ENCODE data around the gene HAPLN3.

Gene HAPLN3

DNA sequence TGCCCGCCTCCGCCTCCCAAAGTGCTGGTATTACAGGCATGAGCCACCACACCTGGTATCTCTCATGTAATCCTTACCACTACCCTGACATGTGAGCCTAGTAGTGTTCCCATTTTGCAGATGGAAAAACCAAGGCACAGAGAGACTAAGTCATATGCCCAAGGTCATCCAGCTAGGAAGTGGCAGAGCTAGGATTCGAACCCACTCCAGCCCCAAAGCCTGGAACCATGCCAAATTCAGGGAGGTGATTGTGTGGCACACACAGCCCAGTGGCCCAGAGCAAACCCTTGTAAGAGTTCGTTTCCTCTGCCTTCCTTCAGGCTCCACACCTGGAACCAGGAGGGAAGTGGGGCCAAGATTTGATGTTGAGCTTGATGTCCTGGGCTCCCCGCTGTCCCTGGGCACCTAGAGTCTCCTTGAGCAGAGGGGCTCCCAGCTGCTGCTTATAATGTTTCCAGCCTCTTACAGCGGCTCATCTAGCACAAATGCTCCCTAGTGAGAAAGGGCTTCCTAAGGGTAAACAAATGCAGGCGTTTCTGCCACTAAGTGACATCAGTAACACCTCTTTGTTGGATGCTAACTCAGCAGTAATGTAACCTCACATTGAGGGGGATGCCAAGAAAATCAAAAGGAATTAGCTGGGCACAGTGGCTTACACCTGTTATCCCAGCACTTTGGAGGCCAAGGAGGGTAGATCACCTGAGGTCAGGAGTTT is 3.6 kb downstream of the HAPLN3 start:
- DNase-seq = no peak

DNA sequence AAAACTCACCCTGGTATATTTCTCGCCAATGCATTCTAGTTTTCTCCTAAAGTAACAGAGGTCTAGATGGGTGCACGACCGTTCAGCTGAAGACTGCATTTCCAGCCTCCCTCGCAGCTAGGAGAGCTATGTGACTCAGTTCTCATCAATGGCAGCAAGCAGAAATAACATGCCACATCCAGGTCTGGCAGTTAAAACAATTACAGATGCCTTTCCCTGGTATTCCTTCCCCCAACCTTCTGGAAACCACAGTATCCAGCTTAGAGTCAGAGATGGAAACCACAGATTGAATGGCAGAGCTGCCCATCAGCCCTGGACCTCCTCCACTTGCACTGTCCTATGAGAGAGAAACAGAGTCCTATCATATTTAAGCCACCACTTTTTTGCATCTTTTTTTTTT is 4.8 kb downstream of the HAPLN3 start:
- DNase-seq = no peak

GRCh38 chr15:88888719-88889118 is 6.6 kb downstream of the HAPLN3 start:
- no peak for DNase-seq

GRCh38 chr15:88887068-88887580 is 8.2 kb downstream of the HAPLN3 start:
- DNase-seq = no peak

- no peak for DNase-seq
Measured at GRCh38 chr15:88882785-88883184, 12.6 kb downstream of the HAPLN3 start.

DNA sequence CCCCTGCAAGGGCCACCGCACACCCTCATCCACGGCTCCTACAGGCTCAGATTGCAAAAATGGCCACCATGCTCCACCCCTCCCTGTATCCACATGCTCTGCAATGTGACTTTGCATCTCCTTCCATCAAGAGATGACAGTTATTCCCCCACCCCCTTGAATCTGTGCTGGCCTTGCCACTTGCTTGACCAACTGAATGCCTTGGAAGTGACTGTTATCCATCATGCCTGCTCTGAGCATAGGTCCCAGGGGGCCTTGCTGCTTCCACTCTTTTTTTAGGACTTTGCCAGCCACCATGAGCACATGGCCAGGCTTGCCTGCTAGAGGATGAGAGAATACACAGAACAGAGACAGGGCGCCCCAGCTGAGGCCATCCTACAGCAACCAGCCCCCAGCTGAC is 13.6 kb downstream of the HAPLN3 start:
- DNase-seq = no peak

GRCh38 chr15:88880944-88881740 is 14.2 kb downstream of the HAPLN3 start:
- no peak for DNase-seq

- DNase-seq = no peak
Measured at GRCh38 chr15:88878720-88879184, 16.6 kb downstream of the HAPLN3 start.

DNA sequence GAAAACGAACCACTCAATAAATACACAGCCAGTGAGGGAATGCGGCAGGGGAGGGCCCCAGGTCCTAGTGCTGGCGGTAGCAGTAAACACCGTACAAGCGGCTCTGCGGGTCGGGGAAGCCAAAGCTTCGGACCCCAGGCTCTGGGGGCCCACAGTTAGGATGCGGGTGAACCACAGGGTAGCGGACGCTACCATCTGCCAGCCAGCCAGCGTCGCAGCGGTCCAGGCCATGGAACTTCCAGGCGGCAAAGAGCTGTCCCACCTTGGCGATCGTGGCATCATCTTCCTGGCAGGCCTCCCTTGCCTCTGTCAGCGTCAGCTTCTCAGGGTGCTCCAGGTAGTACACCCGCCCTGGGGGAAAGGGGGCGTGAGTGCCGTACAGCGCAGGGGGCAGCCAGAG is 17.4 kb downstream of the HAPLN3 start:
- DNase-seq = no peak

DNA sequence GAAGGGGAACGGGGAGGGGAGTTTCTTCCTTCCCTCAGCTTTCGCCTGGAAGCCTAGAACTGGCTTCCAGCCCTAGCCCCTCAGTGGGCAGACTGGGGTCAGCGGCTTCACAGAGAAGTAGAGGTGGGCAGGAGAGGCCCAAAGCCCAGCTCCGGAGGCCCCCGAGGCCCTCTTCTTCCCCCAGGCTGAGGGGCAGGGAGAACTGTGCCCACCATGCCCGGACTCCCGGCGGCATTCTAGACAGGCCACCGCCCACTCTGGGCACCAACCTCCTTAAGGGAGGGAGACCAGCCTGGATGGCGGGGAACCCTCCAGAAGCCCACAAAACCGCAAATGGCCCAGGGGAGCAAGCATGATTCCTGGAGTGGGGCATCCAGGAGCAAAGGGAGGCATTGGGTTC is 17.9 kb downstream of the HAPLN3 start:
- DNase-seq = no peak

GRCh38 chr15:88876573-88876972 is 18.8 kb downstream of the HAPLN3 start:
- no peak for DNase-seq

DNA sequence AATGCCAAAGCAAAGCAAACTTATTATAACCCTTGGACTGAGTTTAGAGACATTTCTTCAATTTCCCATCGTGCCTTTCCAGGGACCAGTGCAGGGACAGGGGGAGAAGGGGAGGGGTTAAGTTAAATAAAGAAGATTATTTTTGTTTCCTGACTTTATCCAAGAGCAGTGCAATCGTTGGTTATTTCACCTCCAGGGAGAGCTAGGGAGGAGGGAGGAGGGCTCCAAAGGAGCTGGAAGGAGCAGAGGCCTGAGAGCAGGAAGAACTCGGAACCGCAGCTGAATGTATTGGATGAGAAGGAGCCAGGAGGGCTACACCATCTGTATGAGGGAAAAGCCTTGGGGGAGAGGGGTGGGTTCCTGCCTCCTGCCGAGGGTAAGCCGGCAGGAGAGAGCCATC is 20.7 kb downstream of the HAPLN3 start:
- no peak for DNase-seq

DNA sequence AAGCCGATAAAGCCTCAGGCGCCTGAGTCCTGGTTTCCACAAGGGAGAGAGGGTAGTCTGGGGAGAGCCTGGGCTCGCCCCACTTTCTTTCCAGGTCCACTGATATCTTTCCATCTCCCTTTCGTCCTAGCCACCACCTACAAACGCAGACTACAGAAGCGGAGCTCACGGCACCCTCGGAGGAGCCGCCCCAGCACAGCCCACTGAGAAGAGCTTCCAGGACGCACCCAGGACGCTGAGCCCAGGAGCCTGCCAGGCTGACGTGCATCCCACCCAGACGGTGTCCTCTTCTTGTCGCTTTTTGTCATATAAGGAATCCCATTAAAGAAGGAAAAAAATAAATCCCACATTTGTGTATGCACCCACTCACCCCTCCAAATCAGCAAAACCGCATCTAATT is 21.1 kb downstream of the HAPLN3 start:
- no peak for DNase-seq

DNA sequence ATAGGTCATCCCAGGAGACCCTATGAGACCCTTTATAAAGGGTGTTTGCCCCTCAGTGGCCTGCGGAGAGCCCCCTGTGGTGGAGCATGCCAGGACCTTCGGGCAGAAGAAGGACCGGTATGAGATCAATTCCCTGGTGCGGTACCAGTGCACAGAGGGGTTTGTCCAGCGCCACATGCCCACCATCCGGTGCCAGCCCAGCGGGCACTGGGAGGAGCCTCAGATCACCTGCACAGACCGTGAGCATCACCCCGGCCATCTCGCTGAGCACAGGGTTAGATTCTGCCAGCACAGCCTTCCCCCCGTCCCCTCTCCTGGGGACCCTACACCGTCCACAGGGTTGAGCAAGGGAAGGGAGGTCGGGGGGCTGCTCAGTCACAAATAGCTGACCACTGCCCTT is 21.6 kb downstream of the HAPLN3 start:
- DNase-seq = no peak

- DNase-seq = no peak
Measured at GRCh38 chr15:88872706-88873105, 22.6 kb downstream of the HAPLN3 start.

DNA sequence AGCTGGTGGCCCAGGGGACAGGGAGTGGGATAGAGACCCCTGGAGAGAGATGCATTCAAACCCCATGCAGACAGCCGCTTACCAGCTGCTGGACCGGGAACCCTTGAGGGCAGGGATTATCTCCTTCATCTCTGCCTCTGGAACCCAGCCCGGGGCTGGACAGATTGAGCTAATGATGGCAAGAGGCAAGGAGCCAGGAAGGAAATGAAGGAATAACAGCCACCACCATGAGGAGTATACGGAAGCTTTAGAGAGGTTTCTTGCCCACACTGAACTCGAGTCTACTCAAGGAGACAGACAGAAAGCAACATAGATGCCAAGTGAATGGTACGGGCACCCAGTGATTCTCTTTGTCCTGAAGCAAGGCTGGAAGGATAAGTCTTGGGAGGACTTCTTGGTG is 23.2 kb downstream of the HAPLN3 start:
- DNase-seq = no peak

GRCh38 chr15:88871313-88871712 is 24.0 kb downstream of the HAPLN3 start:
- DNase-seq = no peak

GRCh38 chr15:88866295-88866881 is 29.0 kb downstream of the HAPLN3 start:
- no peak for DNase-seq

DNA sequence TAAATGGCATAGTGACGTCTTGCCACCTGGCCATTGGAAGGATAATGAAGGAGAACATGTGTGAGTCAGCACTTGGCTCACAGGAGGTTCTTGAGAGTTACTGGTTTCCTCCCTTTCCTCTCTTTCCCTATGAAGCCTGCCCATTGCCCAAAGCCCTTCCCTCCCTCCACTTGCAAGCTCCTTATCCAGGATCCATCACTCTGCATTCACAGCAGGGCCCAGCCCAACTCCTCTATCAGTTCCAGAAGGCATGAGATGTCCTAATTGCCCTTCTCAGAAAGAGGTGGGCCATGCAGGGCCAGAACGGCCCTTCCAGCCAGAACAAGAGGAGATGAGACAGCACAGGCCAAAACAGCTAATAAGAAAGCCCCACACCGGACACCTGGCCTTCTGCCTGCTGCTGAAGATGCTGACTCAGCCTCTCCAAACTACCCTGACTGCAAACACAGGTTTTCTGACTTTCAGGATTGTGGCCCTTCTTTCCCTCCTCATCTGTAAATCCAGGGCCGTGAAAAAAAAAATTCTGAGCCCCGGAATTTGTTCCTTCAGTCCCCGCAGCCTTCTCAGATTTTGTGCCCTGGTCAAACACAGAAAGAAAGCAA is 29.7 kb downstream of the HAPLN3 start:
- DNase-seq = no peak

- DNase-seq = no peak
Measured at GRCh38 chr15:88864861-88865497, 30.4 kb downstream of the HAPLN3 start.

DNA sequence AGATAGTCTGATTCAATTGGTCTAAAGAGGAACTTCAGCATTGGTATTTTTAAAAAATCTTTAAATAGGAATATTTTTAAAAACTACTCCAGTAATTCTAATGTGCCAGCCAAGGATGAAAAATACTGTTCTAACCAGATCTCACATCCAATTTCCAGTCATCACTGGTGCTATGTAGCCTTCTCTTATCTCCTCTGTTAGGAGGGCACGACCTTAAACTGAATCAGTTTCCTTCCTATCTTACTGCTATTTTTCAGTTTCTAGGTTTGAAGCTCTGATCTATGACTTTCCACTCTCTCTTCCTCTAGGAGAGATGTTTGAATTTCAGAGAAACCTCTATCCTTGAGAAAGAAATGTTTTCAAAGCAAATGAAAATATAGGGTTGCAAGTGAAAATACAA is 31.9 kb downstream of the HAPLN3 start:
- DNase-seq = no peak

DNA sequence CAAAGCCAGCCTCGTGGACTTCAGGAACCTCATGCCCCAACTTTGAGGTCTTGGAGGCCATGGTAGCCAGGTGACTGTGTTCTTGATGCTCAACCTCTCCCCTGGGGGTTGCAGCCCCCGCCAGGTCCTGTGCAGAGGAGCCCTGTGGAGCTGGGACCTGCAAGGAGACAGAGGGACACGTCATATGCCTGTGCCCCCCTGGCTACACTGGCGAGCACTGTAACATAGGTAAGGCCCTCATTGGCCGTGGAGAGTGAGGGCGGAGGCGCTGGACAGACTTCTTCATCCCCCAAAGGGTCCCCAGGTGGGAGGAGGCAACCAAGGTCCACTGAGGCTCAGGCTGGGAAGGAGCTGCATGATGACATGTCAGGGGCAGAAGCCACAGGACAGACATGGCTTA is 35.1 kb downstream of the HAPLN3 start:
- DNase-seq = no peak

- no peak for DNase-seq
Measured at GRCh38 chr15:88859550-88859949, 35.8 kb downstream of the HAPLN3 start.

All from GOT3 (cell line).